H1 (cell line): ENCODE data around the gene AFG1L. TPM values are rescaled to one million over a fixed set of nuclear protein-coding genes. Genes with fewer than 3 reads are reported as not detected.

Experiments
- CTCF ChIA-PET: fragments of 300-600 bp; sonication (Branson Sonifier 250); formaldehyde crosslinking; loops from one replicate; lab custom pipeline; 2021; ENCODE audit not compliant: partially characterized antibody; lab: Charles Lee
- POLR2A ChIA-PET: fragments of 300-600 bp; sonication (Branson Sonifier 250); formaldehyde crosslinking; loops from one replicate; lab custom pipeline; 2021; ENCODE audit warnings: inconsistent platforms; ENCODE audit not compliant: partially characterized antibody; lab: Charles Lee
- DNase-seq, 2 experiments: peaks; one replicate each; pipeline versions ENCODE4 v3.0.0 to v3.0.0-alpha.2; 2010 to 2022; ENCODE audit warnings: low spot score in 2 of 2, low read depth in 1 of 2, mixed read lengths in 1 of 2
- FAIRE-seq: peaks from 2 replicates; lab custom pipeline; 2011; peaks lifted over from hg19 to GRCh38; lab: Jason Lieb, UNC
- H2AFZ ChIP-seq: 2 replicates; pipeline ENCODE4 v1.8.1; 2012; ENCODE audit warnings: low read length, inconsistent platforms
- H2AK5ac ChIP-seq: 2 replicates; pipeline ENCODE4 v1.6.1; 2013; ENCODE audit warnings: low read depth, low read length
- H2BK120ac ChIP-seq: replicated peaks from 2 replicates; pipeline ENCODE3; 2013; ENCODE audit warnings: low read depth, low read length, inconsistent platforms
- H2BK12ac ChIP-seq: 2 replicates; pipeline ENCODE4 v1.6.1; 2013; ENCODE audit warnings: low read depth, low read length
- H2BK15ac ChIP-seq: 2 replicates; pipeline ENCODE4 v1.6.1; 2013; ENCODE audit warnings: low read length
- H2BK20ac ChIP-seq: 2 replicates; pipeline ENCODE4 v1.6.1; 2013; ENCODE audit warnings: low read length
- H2BK5ac ChIP-seq: 2 replicates; pipeline ENCODE4 v1.6.1; 2013; ENCODE audit warnings: low read depth, low read length
- H3K14ac ChIP-seq: 2 replicates; pipeline ENCODE4 v1.6.1; 2013; ENCODE audit warnings: inconsistent platforms; ENCODE audit not compliant: insufficient read length
- H3K18ac ChIP-seq: 2 replicates; pipeline ENCODE4 v1.6.1; 2013; ENCODE audit warnings: low read length; ENCODE audit errors: extremely low read depth
- H3K23ac ChIP-seq: 2 replicates; pipeline ENCODE4 v1.6.1; 2013; ENCODE audit warnings: inconsistent platforms; ENCODE audit not compliant: insufficient read length
- H3K23me2 ChIP-seq: 2 replicates; pipeline ENCODE4 v1.6.1; 2013; ENCODE audit warnings: low read depth, low read length
- H3K27ac ChIP-seq: 2 replicates; pipeline ENCODE4 v1.6.1; 2011; ENCODE audit warnings: low read depth, low read length, inconsistent platforms
- H3K27me3 ChIP-seq, 4 experiments: replicated peaks in 1 of 4; 1 replicate in 1 of 4; 2 replicates in 3 of 4; pipeline versions ENCODE4 v1.6.1 to v1.8.1; 2011 to 2013; ENCODE audit warnings: low read length in 3 of 4, mild to moderate bottlenecking in 3 of 4, inconsistent platforms in 2 of 4, mixed read lengths in 2 of 4, moderate library complexity in 1 of 4; ENCODE audit not compliant: control insufficient read depth in 3 of 4, insufficient read depth in 3 of 4; ENCODE audit errors: extremely low read depth in 1 of 4
- H3K36me3 ChIP-seq, 4 experiments: 2 replicates each; pipeline versions ENCODE4 v1.6.1 to v1.8.1; 2011 to 2013; ENCODE audit warnings: mild to moderate bottlenecking in 4 of 4, low read length in 3 of 4, moderate library complexity in 2 of 4, control low read depth in 1 of 4, inconsistent platforms in 1 of 4; ENCODE audit not compliant: insufficient read depth in 4 of 4, control insufficient read depth in 2 of 4
- H3K4ac ChIP-seq: replicated peaks from 2 replicates; pipeline ENCODE3; 2013; ENCODE audit warnings: low read length, low read depth, mixed read lengths, inconsistent platforms; ENCODE audit not compliant: insufficient read length
- H3K4me1 ChIP-seq, 4 experiments: replicated peaks in 1 of 4; 1 replicate in 1 of 4; 2 replicates in 3 of 4; pipeline versions ENCODE4 v1.6.1 to v1.8.1; 2011 to 2013; ENCODE audit warnings: low read length in 3 of 4, inconsistent platforms in 2 of 4, mixed read lengths in 1 of 4; ENCODE audit not compliant: insufficient read depth in 4 of 4, control insufficient read depth in 3 of 4
- H3K4me2 ChIP-seq, 2 experiments: 2 replicates each; pipeline versions ENCODE4 v1.6.1 to v1.8.1; 2011 to 2013; ENCODE audit warnings: low read depth in 2 of 2, low read length in 2 of 2, control low read depth in 1 of 2, inconsistent platforms in 1 of 2, mild to moderate bottlenecking in 1 of 2; ENCODE audit not compliant: insufficient read depth in 1 of 2
- H3K4me3 ChIP-seq, 4 experiments: fragments of 200-600, 300-600 bp in 1 of 4; sonication (generic), shearing (Covaris generic), sonication (Bioruptor Twin) in 1 of 4; 2 replicates each; pipeline versions ENCODE4 v1.5.1 to v1.8.1; 2011 to 2016; ENCODE audit warnings: low read length in 4 of 4, low read depth in 3 of 4, control low read depth in 2 of 4, inconsistent platforms in 2 of 4, mild to moderate bottlenecking in 2 of 4, mixed read lengths in 1 of 4, moderate library complexity in 1 of 4; ENCODE audit not compliant: insufficient read depth in 2 of 4; ENCODE audit errors: extremely low read depth in 1 of 4
- H3K56ac ChIP-seq: replicated peaks from 2 replicates; pipeline ENCODE3; 2013; ENCODE audit warnings: low read depth, mild to moderate bottlenecking, mixed read lengths, low read length, inconsistent platforms; ENCODE audit not compliant: insufficient read length
- H3K79me1 ChIP-seq: 2 replicates; pipeline ENCODE4 v1.6.1; 2013; ENCODE audit warnings: low read depth, low read length, control low read depth
- H3K79me2 ChIP-seq, 2 experiments: 2 replicates each; pipeline versions ENCODE4 v1.6.1 to v1.8.1; 2012 to 2013; ENCODE audit warnings: low read length in 2 of 2, mild to moderate bottlenecking in 2 of 2, inconsistent platforms in 1 of 2; ENCODE audit not compliant: insufficient read depth in 2 of 2, control insufficient read depth in 1 of 2
- H3K9ac ChIP-seq, 4 experiments: replicated peaks in 1 of 4; 1 replicate in 1 of 4; 2 replicates in 3 of 4; pipeline versions ENCODE4 v1.6.1 to v1.8.1; 2011 to 2013; ENCODE audit warnings: low read depth in 3 of 4, low read length in 3 of 4, control low read depth in 2 of 4, mild to moderate bottlenecking in 2 of 4, moderate library complexity in 2 of 4, inconsistent platforms in 1 of 4; ENCODE audit errors: extremely low read depth in 1 of 4
- H3K9me3 ChIP-seq, 2 experiments: 2 replicates each; pipeline versions ENCODE4 v1.6.1 to v1.8.1; 2012 to 2013; ENCODE audit warnings: mild to moderate bottlenecking in 2 of 2, moderate library complexity in 2 of 2, control low read depth in 1 of 2, inconsistent platforms in 1 of 2, low read depth in 1 of 2, low read length in 1 of 2, mixed read lengths in 1 of 2; ENCODE audit not compliant: insufficient read depth in 2 of 2
- H4K20me1 ChIP-seq, 2 experiments: replicated peaks in 1 of 2; 2 replicates each; pipeline versions ENCODE3 to v1.8.1; 2011 to 2013; ENCODE audit warnings: inconsistent platforms in 2 of 2, low read length in 2 of 2, mild to moderate bottlenecking in 1 of 2; ENCODE audit not compliant: insufficient read depth in 2 of 2, control insufficient read depth in 1 of 2
- H4K5ac ChIP-seq: 2 replicates; pipeline ENCODE4 v1.6.1; 2013; ENCODE audit warnings: low read length, low read depth, mixed read lengths, inconsistent platforms; ENCODE audit not compliant: insufficient read length
- H4K8ac ChIP-seq: 2 replicates; pipeline ENCODE4 v1.8.0; 2013; ENCODE audit warnings: mild to moderate bottlenecking, moderate library complexity, low read length, inconsistent platforms; ENCODE audit not compliant: insufficient read depth; ENCODE audit errors: extremely low read depth
- H4K91ac ChIP-seq: replicated peaks from 2 replicates; pipeline ENCODE3; 2013; ENCODE audit warnings: low read length, mixed read lengths, inconsistent platforms; ENCODE audit not compliant: insufficient read length
- HDAC6 ChIP-seq: IDR thresholded peaks from one replicate; pipeline ENCODE4 v1.7.1; 2012; ENCODE audit warnings: low read depth, mild to moderate bottlenecking, inconsistent platforms, low read length, moderate library complexity
- POU5F1 ChIP-seq: IDR thresholded peaks from 2 replicates; pipeline ENCODE4 v1.6.1; 2011; ENCODE audit warnings: low read depth, mild to moderate bottlenecking, low read length, moderate library complexity
- SIN3A ChIP-seq, 2 experiments: IDR thresholded peaks in 1 of 2; conservative IDR thresholded peaks in 1 of 2; 2 replicates each; pipeline ENCODE4 v1.6.1; 2011 to 2012; ENCODE audit warnings: low read length in 2 of 2, improper control_type of control experiment in 1 of 2, low read depth in 1 of 2, mild to moderate bottlenecking in 1 of 2
- SP4 ChIP-seq: IDR thresholded peaks from 2 replicates; pipeline ENCODE4 v1.6.1; 2012; ENCODE audit warnings: low read length, inconsistent platforms
- TAF1 ChIP-seq: IDR thresholded peaks from 2 replicates; pipeline ENCODE4 v1.6.1; 2011; ENCODE audit warnings: mild to moderate bottlenecking, low read depth, low read length
- WGBS, 2 experiments: shearing (Covaris generic) in 1 of 2; methylation state at CpG; one replicate each; pipeline versions ENCODE4 v1.1.6 to v1.1.7; 2013 to 2015; ENCODE audit warnings: low lambda C conversion rate in 2 of 2, mixed read lengths in 2 of 2, inconsistent platforms in 1 of 2, low coverage in 1 of 2, missing lambda C conversion rate in 1 of 2; ENCODE audit not compliant: insufficient replicate concordance in 2 of 2, insufficient coverage in 1 of 2, insufficient read length in 1 of 2; ENCODE audit errors: extremely low coverage in 1 of 2, missing lambda C conversion rate in 1 of 2; 5-methylcytosine and 5-hydroxymethylcytosine counted together
- polyA plus RNA-seq, 7 experiments: library from polyadenylated mRNA; depleted of rRNA in 3 of 7; stranded (reverse) in 5 of 7; unstranded in 2 of 7; fragments of >200 nt in 5 of 7; fragments of 200-250 nt in 2 of 7; gene quantifications; 1 replicate in 5 of 7; 2 replicates in 1 of 7; 4 replicates in 1 of 7; pipeline versions ENCODE4 v1.2.1 to v1.2.3, GENCODE V29; 2011 to 2013; ENCODE audit warnings: missing spikeins in 2 of 7, mixed read lengths in 2 of 7
- total RNA-seq: library from RNA; stranded (reverse); fragmentation: NEBNext Ultra II Directional; extraction: Animal tissue kit (Norgen Biotek cat#: 25700); gene quantifications from 2 replicates; pipeline ENCODE4 v1.2.1, GENCODE V29; 2021

The AFG1L gene
- total and polyA plus RNA-seq, 2 of the 8 experiments (the other 6 are each of a cell fraction or from before 2014, with no cell fraction given): 0.98 to 5.7 TPM

DNA sequence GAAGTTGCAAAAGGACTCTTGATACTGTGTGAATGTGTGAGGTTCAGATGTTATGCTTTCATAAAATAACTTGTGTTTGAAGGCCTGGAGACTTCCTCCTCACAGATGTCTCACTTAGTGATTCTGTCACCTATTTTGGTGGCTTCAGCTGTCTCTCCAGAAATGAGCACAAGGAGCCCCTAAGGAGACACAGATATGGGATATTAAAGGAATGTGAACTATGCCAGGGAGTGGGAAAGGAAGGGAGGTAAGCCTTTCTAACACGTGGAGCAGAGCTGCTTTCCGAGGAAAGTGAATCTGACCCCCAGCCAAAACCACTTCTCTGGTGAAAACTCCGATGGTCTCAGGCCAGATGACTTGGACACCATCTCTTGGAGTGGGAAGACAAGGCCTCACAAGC, 255.4 kb downstream of the AFG1L start:
- ChIA-PET POLR2A (no interaction called here), CTCF (interaction anchor here (0.5 to 4.4 kb wide), 6 partner anchors 9 to 523 kb away, joined by 3 to 27 read pairs (median 3); no protein-coding TSS in a partner anchor)
- Histone ChIP-seq H3K23ac (no peak overlapping the region), H3K18ac (no peak overlapping the region), H3K27me3 (no peaks in the 10 kb centered on the region; a peak in 1 of 7 replicates), H3K79me1 (no peaks in the 10 kb centered on the region), H4K91ac (no peak overlapping the region), H3K23me2 (no peaks in the 10 kb centered on the region), H2BK120ac (no peak overlapping the region), H3K4me2 (no peak overlapping the region), H2BK12ac (no peak overlapping the region), H3K9ac (no peak overlapping the region), H3K56ac (no peak overlapping the region), H3K4ac (no peak overlapping the region), H3K9me3 (no peaks in the 10 kb centered on the region), H2BK5ac (no peak overlapping the region), H2AK5ac (no peak overlapping the region), H3K79me2 (no peaks in the 10 kb centered on the region), H4K20me1 (no peaks in the 10 kb centered on the region), H4K5ac (no peak overlapping the region), H3K36me3 (no peaks in the 10 kb centered on the region), H3K4me3 (no peak overlapping the region), H2AFZ (no peak overlapping the region), H2BK15ac (no peak overlapping the region), H3K4me1 (no peaks in the 10 kb centered on the region), H2BK20ac (no peak overlapping the region), H4K8ac (no peak overlapping the region), H3K14ac (no peak overlapping the region), H3K27ac (no peak overlapping the region)
- FAIRE-seq (no peak), DNase-seq (no peak)
- WGBS, 2 experiments: 81% methylated on average over 3 of the region's 3 CpGs; no CpG with 5 or more reads in 1 of the 2 experiments
- TF ChIP-seq SP4 (no peak), POU5F1 (no peak), HDAC6 (no peak), SIN3A (conservative IDR thresholded peaks at IDR 0.05 in 1 of 2, IDR thresholded peaks at IDR 0.05 in 1 of 2; ENCODE audit: low read depth in 1 of 2, low read length in 2 of 2) (no peak), TAF1 (no peak)
